H1 (cell line): ENCODE measurements around the gene SLIT3. TPM values are rescaled to one million over a fixed set of nuclear protein-coding genes. Genes with fewer than 3 reads are reported as not detected.

Experiments used
- ASH2L ChIP-seq: fragments of 200-600, 300-600 bp; sonication (generic); IDR thresholded peaks from one replicate; pipeline ENCODE4 v1.7.1; 2017; ENCODE audit warnings: low read length
- CHD2 ChIP-seq: IDR thresholded peaks from 2 replicates; pipeline ENCODE4 v1.6.1; 2012; ENCODE audit warnings: low read length, improper control_type of control experiment
- CHD7 ChIP-seq: fragments of 300-600 bp; sonication (generic); IDR thresholded peaks from 2 replicates; pipeline ENCODE4 v1.7.1; 2012; ENCODE audit warnings: low read length, moderate library complexity, mild to moderate bottlenecking, inconsistent platforms; ENCODE audit not compliant: insufficient replicate concordance
- EGR1 ChIP-seq: IDR thresholded peaks from 2 replicates; pipeline ENCODE4 v1.6.1; 2011; ENCODE audit warnings: low read depth, low read length, borderline replicate concordance
- FOSL1 ChIP-seq: IDR thresholded peaks from 2 replicates; pipeline ENCODE4 v1.6.1; 2011; ENCODE audit warnings: mild to moderate bottlenecking, low read depth, low read length, moderate library complexity; ENCODE audit not compliant: insufficient read depth
- HDAC2 ChIP-seq, 2 experiments: fragments of 300-600 bp in 1 of 2; sonication (generic) in 1 of 2; IDR thresholded peaks; 2 replicates each; pipeline ENCODE4 v1.6.1; 2011 to 2012; ENCODE audit warnings: low read depth in 2 of 2, low read length in 2 of 2, mild to moderate bottlenecking in 2 of 2, moderate library complexity in 2 of 2, borderline replicate concordance in 1 of 2, inconsistent platforms in 1 of 2
- KDM1A ChIP-seq: fragments of 200-600, 300-600 bp; sonication (generic); IDR thresholded peaks from 2 replicates; pipeline ENCODE4 v1.7.1; 2016; ENCODE audit warnings: mild to moderate bottlenecking, low read length, borderline replicate concordance
- KDM5A ChIP-seq: fragments of 200-600 bp; IDR thresholded peaks from 2 replicates; pipeline ENCODE4 v1.7.1; 2012; ENCODE audit warnings: mild to moderate bottlenecking, low read length, inconsistent platforms, mixed read lengths
- SP4 ChIP-seq: IDR thresholded peaks from 2 replicates; pipeline ENCODE4 v1.6.1; 2012; ENCODE audit warnings: low read length, inconsistent platforms
- TAF7 ChIP-seq: optimal IDR thresholded peaks from 2 replicates; pipeline ENCODE3; 2011; ENCODE audit warnings: low read depth, mild to moderate bottlenecking, inconsistent platforms, low read length, moderate library complexity, borderline replicate concordance
- TBP ChIP-seq: IDR thresholded peaks from 2 replicates; pipeline ENCODE4 v1.6.1; 2011; ENCODE audit warnings: low read depth, low read length, improper control_type of control experiment
- TEAD4 ChIP-seq: IDR thresholded peaks from 2 replicates; pipeline ENCODE4 v1.6.1; 2012; ENCODE audit warnings: low read depth, low read length, inconsistent platforms, mixed read lengths
- polyA plus RNA-seq, 7 experiments: library from polyadenylated mRNA; depleted of rRNA in 3 of 7; stranded (reverse) in 5 of 7; unstranded in 2 of 7; fragments of >200 nt in 5 of 7; fragments of 200-250 nt in 2 of 7; gene quantifications; 1 replicate in 5 of 7; 2 replicates in 1 of 7; 4 replicates in 1 of 7; pipeline versions ENCODE4 v1.2.1 to v1.2.3, GENCODE V29; 2011 to 2013; ENCODE audit warnings: missing spikeins in 2 of 7, mixed read lengths in 2 of 7
- total RNA-seq: library from RNA; stranded (reverse); fragmentation: NEBNext Ultra II Directional; extraction: Animal tissue kit (Norgen Biotek cat#: 25700); gene quantifications from 2 replicates; pipeline ENCODE4 v1.2.1, GENCODE V29; 2021

The SLIT3 gene
- total and polyA plus RNA-seq, 2 of the 8 experiments (the other 6 are each of a cell fraction or from before 2014, with no cell fraction given): 1.1 to 1.2 TPM

GRCh38 chr5:168658394-168658793 is 642.5 kb downstream of the SLIT3 start (continued):
- TF ChIP-seq CHD7 (no peak), EGR1 (no peak), TAF7 (no peak), FOSL1 (no peak), TBP (no peak), SP4 (no peak), ASH2L (no peak), KDM1A (no peak), TEAD4 (no peak), KDM5A (no peak), CHD2 (no peak), HDAC2 (IDR thresholded peaks at IDR 0.05; ENCODE audit: borderline replicate concordance in 1 of 2, low read depth in 2 of 2, low read length in 2 of 2) (no peak)
